Liver (tissue), 9 donors: ENCODE measurements around the gene GJB5. TPM values are rescaled to one million over a fixed set of nuclear protein-coding genes. Genes with fewer than 3 reads are reported as not detected.
A peak's percentile ranks its signal among the peaks of the same experiment; 100 is the strongest.

Experiments
- DNase-seq: peaks from one replicate; pipeline ENCODE4 v3.0.0-alpha.2; 2017; ENCODE audit warnings: low spot score
- H3K27ac ChIP-seq, 2 donors: one replicate each; pipeline ENCODE4 v1.7.0; 2013; ENCODE audit warnings: inconsistent platforms in 2 of 2, low read length in 2 of 2, control low read depth in 1 of 2, low read depth in 1 of 2, mild to moderate bottlenecking in 1 of 2
- H3K27me3 ChIP-seq, 4 donors: one replicate each; pipeline versions ENCODE4 v1.6.1 to v1.7.0; 2013; ENCODE audit warnings: low read length in 3 of 4, inconsistent platforms in 1 of 4, mild to moderate bottlenecking in 1 of 4, moderate library complexity in 1 of 4; ENCODE audit not compliant: control insufficient read depth in 4 of 4, insufficient read depth in 4 of 4
- H3K36me3 ChIP-seq, 4 donors: one replicate each; pipeline versions ENCODE4 v1.6.1 to v1.7.0; 2013; ENCODE audit warnings: low read length in 3 of 4, mild to moderate bottlenecking in 3 of 4, low read depth in 1 of 4, moderate library complexity in 1 of 4; ENCODE audit not compliant: control insufficient read depth in 4 of 4, insufficient read depth in 3 of 4
- H3K4me1 ChIP-seq, 4 donors: one replicate each; pipeline versions ENCODE4 v1.6.1 to v1.7.0; 2013; ENCODE audit warnings: low read length in 3 of 4, mild to moderate bottlenecking in 3 of 4, moderate library complexity in 1 of 4; ENCODE audit not compliant: control insufficient read depth in 4 of 4, insufficient read depth in 4 of 4
- H3K4me3 ChIP-seq, 3 donors: one replicate each; pipeline versions ENCODE4 v1.6.1 to v1.7.0; 2013; ENCODE audit warnings: low read length in 3 of 3, control low read depth in 1 of 3, low read depth in 1 of 3, mild to moderate bottlenecking in 1 of 3
- H3K9ac ChIP-seq, 2 donors: one replicate each; pipeline ENCODE4 v1.7.0; 2013; ENCODE audit warnings: low read length in 2 of 2, mild to moderate bottlenecking in 2 of 2, moderate library complexity in 2 of 2, control low read depth in 1 of 2, low read depth in 1 of 2
- H3K9me3 ChIP-seq, 4 donors: one replicate each; pipeline versions ENCODE4 v1.6.1 to v1.7.0; 2013; ENCODE audit warnings: low read length in 3 of 4; ENCODE audit not compliant: control insufficient read depth in 4 of 4
- CTCF ChIP-seq: fragments of 150-350 bp; IDR thresholded peaks from 2 replicates; pipeline ENCODE4 v1.5.1; 2017; ENCODE audit warnings: improper control_type of control experiment, low read depth, low read length; ENCODE audit not compliant: missing input control
- FOXA1 ChIP-seq: IDR thresholded peaks from 2 replicates; pipeline ENCODE4 v1.6.1; 2016; ENCODE audit warnings: antibody characterized with exemption
- GABPA ChIP-seq, 2 donors: IDR thresholded peaks in 1 of 2; conservative IDR thresholded peaks in 1 of 2; 2 replicates each; pipeline ENCODE4 v1.6.1; 2016; ENCODE audit warnings: antibody characterized with exemption in 2 of 2, mild to moderate bottlenecking in 1 of 2, moderate library complexity in 1 of 2
- HNF4A ChIP-seq, 2 donors: conservative IDR thresholded peaks; 2 replicates each; pipeline ENCODE4 v1.6.1; 2016; ENCODE audit warnings: antibody characterized with exemption in 2 of 2, mild to moderate bottlenecking in 2 of 2
- HNF4G ChIP-seq: IDR thresholded peaks from 2 replicates; pipeline ENCODE4 v1.6.1; 2016; ENCODE audit warnings: antibody characterized with exemption
- JUND ChIP-seq, 2 donors: IDR thresholded peaks; 2 replicates each; pipeline ENCODE4 v1.6.1; 2016; ENCODE audit warnings: antibody characterized with exemption in 2 of 2
- RAD21 ChIP-seq, 2 donors: IDR thresholded peaks; 2 replicates each; pipeline ENCODE4 v1.6.1; 2016; ENCODE audit warnings: antibody characterized with exemption in 2 of 2, mild to moderate bottlenecking in 2 of 2
- RXRA ChIP-seq, 2 donors: IDR thresholded peaks; 2 replicates each; pipeline ENCODE4 v1.6.1; 2017 to 2018; ENCODE audit warnings: antibody characterized with exemption in 2 of 2, mild to moderate bottlenecking in 1 of 2
- ZBTB33 ChIP-seq: IDR thresholded peaks from 2 replicates; pipeline ENCODE4 v1.6.1; 2016; ENCODE audit warnings: antibody characterized with exemption
- WGBS: extraction: QIAGEN DNeasy Blood & Tissue Kit; methylation state at CpG from one replicate; pipeline ENCODE4 v1.1.7; 2013; 5-methylcytosine and 5-hydroxymethylcytosine counted together
- polyA plus RNA-seq, 2 donors: library from polyadenylated mRNA; stranded (reverse) in 1 of 2; unstranded in 1 of 2; fragments of 200-250 nt in 1 of 2; fragments of >200 nt in 1 of 2; fragmentation: Nextera tagmentation in 1 of 2; extraction: Ambion mirVana in 1 of 2; gene quantifications; one replicate each; pipeline versions ENCODE4 v1.2.1 to v1.2.3, GENCODE V29; 2013 to 2015
- total RNA-seq, 2 donors: library from RNA; depleted of rRNA; stranded (reverse); fragments of >200 nt; gene quantifications; one replicate each; pipeline ENCODE4 v1.2.3, GENCODE V29; 2014
- donor health status: healthy.
- donor health status: healthy.
- donor health status: healthy.
- donor health status: healthy.
- donor health status: healthy.

The GJB5 gene
- total and polyA plus RNA-seq, 4 donors = not detected

- DNase-seq = peak; percentile 83
- TF ChIP-seq HNF4G (peak; percentile 37), ZBTB33 (no peak), FOXA1 (no peak), HNF4A (conservative IDR thresholded peaks at IDR 0.05) (peak; percentile 58 to 74), GABPA (IDR thresholded peaks at IDR 0.05 in 1 of 2, conservative IDR thresholded peaks at IDR 0.05 in 1 of 2) (no peak), RAD21 (IDR thresholded peaks at IDR 0.05) (peak; percentile 89 to 95), CTCF (peak; percentile 86)
- Histone ChIP-seq H3K4me3 (no peak overlapping the region), H3K9me3 (no peaks in the 10 kb centered on the region), H3K4me1 (peaks cover 0 to 5% (median 2%) of the 10 kb centered on the region in 4 donors), H3K36me3 (no peaks in the 10 kb centered on the region), H3K9ac (no peak overlapping the region), H3K27ac (no peak overlapping the region), H3K27me3 (no peaks in the 10 kb centered on the region)
- 13% methylated on average over 16 of the region's 16 CpGs for WGBS
Observed at GRCh38 chr1:34742667-34743270, 12.1 kb upstream of the GJB5 start.

DNA sequence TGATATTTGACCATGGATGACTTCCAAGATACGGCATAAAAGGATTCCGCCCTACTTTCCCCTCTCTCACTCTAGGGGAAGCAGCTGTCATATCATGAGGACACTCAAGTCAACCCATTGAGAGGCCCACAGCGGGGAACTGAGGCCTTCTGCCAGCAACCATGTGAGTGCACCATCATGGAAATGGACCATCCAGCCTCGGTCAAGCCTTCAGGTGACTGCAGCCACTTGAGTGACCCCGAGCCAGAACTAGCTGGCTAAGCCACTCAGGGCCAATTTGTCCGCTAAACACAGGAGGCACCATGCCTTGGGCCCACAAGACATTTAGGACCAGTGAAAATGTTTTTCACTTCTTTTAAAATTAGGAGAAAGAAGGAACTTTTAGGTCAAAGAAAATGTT lies 11.1 kb upstream of the GJB5 start:
- no peaks in the 10 kb centered on the region for H3K9me3 ChIP-seq
- WGBS = 91% methylated on average over 6 of the region's 6 CpGs
- H3K4me1 ChIP-seq = peaks cover 0 to 5% (median 2%) of the 10 kb centered on the region in 4 donors
- H3K27me3 ChIP-seq = no peaks in the 10 kb centered on the region
- H3K36me3 ChIP-seq = no peaks in the 10 kb centered on the region
- TF ChIP-seq RXRA (IDR thresholded peaks at IDR 0.05) = no peak
- no peak for TF ChIP-seq HNF4G
- no peak for TF ChIP-seq FOXA1
- TF ChIP-seq ZBTB33 = no peak
- no peak overlapping the region for H3K27ac ChIP-seq
- no peak overlapping the region for H3K9ac ChIP-seq
- no peak overlapping the region for H3K4me3 ChIP-seq
- no peak for DNase-seq

DNA sequence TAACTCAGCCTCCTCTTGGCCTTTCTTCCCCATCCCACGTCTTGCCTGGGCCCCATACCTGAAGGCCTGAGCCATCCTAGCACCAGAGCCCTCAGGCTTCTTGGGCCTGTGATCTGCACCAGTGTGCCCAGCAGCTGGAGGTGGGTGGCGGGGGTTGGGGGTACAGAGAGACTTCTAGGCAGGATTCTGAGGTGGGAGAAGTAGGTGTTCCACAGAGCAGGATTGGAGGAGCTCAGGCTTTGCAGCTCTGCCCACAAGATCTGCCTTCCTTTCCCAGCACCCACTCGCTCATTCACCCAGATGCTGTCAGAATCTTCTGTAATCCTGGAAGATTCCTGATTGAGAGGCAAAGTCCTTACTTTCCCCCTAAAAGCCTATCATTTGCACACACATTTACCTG lies 10.0 kb upstream of the GJB5 start:
- WGBS = 76% methylated on average over 3 of the region's 3 CpGs

More for the DNA sequence above, 10.0 kb upstream of the GJB5 start:
- H3K4me3 ChIP-seq = no peak overlapping the region
- no peak overlapping the region for H3K9ac ChIP-seq
- no peak overlapping the region for H3K27ac ChIP-seq
- H3K36me3 ChIP-seq = no peaks in the 10 kb centered on the region
- no peaks in the 10 kb centered on the region for H3K27me3 ChIP-seq
- no peak for DNase-seq
- no peaks in the 10 kb centered on the region for H3K9me3 ChIP-seq
- TF ChIP-seq JUND (IDR thresholded peaks at IDR 0.05) = no peak
- peaks cover 0 to 5% (median 2%) of the 10 kb centered on the region in 4 donors for H3K4me1 ChIP-seq
